Astrocyte (in vitro differentiated cells and primary cell): ENCODE data around the gene ZAP70. TPM values are rescaled to one million over a fixed set of nuclear protein-coding genes. Genes with fewer than 3 reads are reported as not detected.

ENCODE experiments used
- DNase-seq: peaks from one replicate; pipeline ENCODE4 v3.0.0-alpha.2; 2010; ENCODE audit warnings: low read depth
- FAIRE-seq: peaks from 2 replicates; lab custom pipeline; 2011; peaks lifted over from hg19 to GRCh38; lab: Jason Lieb, UNC
- H2AFZ ChIP-seq: 2 replicates; pipeline ENCODE4 v1.6.0; 2012; ENCODE audit warnings: low read depth, low read length, inconsistent platforms
- H3K27ac ChIP-seq: 2 replicates; pipeline ENCODE4 v1.5.1; 2011; ENCODE audit warnings: low read depth, low read length, inconsistent platforms
- H3K27me3 ChIP-seq: 2 replicates; pipeline ENCODE4 v1.6.0; 2011; ENCODE audit warnings: low read length, inconsistent platforms; ENCODE audit not compliant: insufficient read depth
- H3K36me3 ChIP-seq: 2 replicates; pipeline ENCODE4 v1.5.1; 2011; ENCODE audit warnings: low read length, inconsistent platforms; ENCODE audit not compliant: insufficient read depth
- H3K4me1 ChIP-seq: 2 replicates; pipeline ENCODE4 v1.5.1; 2011; ENCODE audit warnings: low read length, inconsistent platforms; ENCODE audit not compliant: insufficient read depth
- H3K4me2 ChIP-seq: 2 replicates; pipeline ENCODE4 v1.6.0; 2012; ENCODE audit warnings: low read length, inconsistent platforms
- H3K4me3 ChIP-seq: 2 replicates; pipeline ENCODE4 v1.5.1; 2011; ENCODE audit warnings: low read depth, mild to moderate bottlenecking, low read length, inconsistent platforms; ENCODE audit not compliant: insufficient read depth
- H3K79me2 ChIP-seq: 2 replicates; pipeline ENCODE4 v1.6.0; 2012; ENCODE audit warnings: mild to moderate bottlenecking, low read length, inconsistent platforms; ENCODE audit not compliant: insufficient read depth
- H3K9ac ChIP-seq: 2 replicates; pipeline ENCODE4 v1.6.0; 2012; ENCODE audit warnings: mild to moderate bottlenecking, low read length, inconsistent platforms
- H3K9me3 ChIP-seq: 2 replicates; pipeline ENCODE4 v1.5.1; 2012; ENCODE audit warnings: low read depth, mild to moderate bottlenecking, low read length, inconsistent platforms; ENCODE audit not compliant: insufficient read depth
- H4K20me1 ChIP-seq: 2 replicates; pipeline ENCODE4 v1.6.0; 2012; ENCODE audit warnings: low read length, inconsistent platforms; ENCODE audit not compliant: insufficient read depth
- H3K27ac Mint-ChIP-seq: one replicate; pipeline ENCODE4 v1.8.0; 2021; ENCODE audit warnings: mild to moderate bottlenecking, mixed read lengths; ENCODE audit not compliant: unreplicated experiment
- H3K27me3 Mint-ChIP-seq: one replicate; pipeline ENCODE4 v1.8.0; 2021; ENCODE audit warnings: low read depth, mixed read lengths; ENCODE audit not compliant: unreplicated experiment
- H3K36me3 Mint-ChIP-seq: one replicate; pipeline ENCODE4 v1.8.0; 2021; ENCODE audit warnings: low read depth, mixed read lengths; ENCODE audit not compliant: unreplicated experiment
- H3K4me1 Mint-ChIP-seq: one replicate; pipeline ENCODE4 v1.8.0; 2021; ENCODE audit warnings: low read depth, mixed read lengths; ENCODE audit not compliant: unreplicated experiment
- H3K4me3 Mint-ChIP-seq: one replicate; pipeline ENCODE4 v1.8.0; 2021; ENCODE audit warnings: mild to moderate bottlenecking, moderate library complexity, mixed read lengths; ENCODE audit not compliant: unreplicated experiment
- H3K9me3 Mint-ChIP-seq: one replicate; pipeline ENCODE4 v1.8.0; 2021; ENCODE audit warnings: mild to moderate bottlenecking, mixed read lengths; ENCODE audit not compliant: unreplicated experiment
- CTCF ChIP-seq: IDR thresholded peaks from 2 replicates; pipeline ENCODE4 v1.5.1; 2011; ENCODE audit warnings: low read depth, mild to moderate bottlenecking, inconsistent platforms, low read length, moderate library complexity; ENCODE audit not compliant: insufficient read depth
- EZH2 ChIP-seq: IDR thresholded peaks from 2 replicates; pipeline ENCODE4 v1.6.1; 2012; ENCODE audit warnings: mild to moderate bottlenecking, low read length, inconsistent platforms; ENCODE audit not compliant: insufficient read depth
- total RNA-seq: library from RNA; stranded (reverse); gene quantifications from 2 replicates; pipeline ENCODE4 v1.2.1, GENCODE V29; 2021

ZAP70 gene
- total RNA-seq, 1 donor from 2014 or later = 0.73 TPM

- H3K79me2 ChIP-seq = no peaks in the 10 kb centered on the region
- no peak overlapping the region for H3K27ac ChIP-seq
- no peak for FAIRE-seq
- no peaks in the 10 kb centered on the region for H4K20me1 ChIP-seq
- peaks cover 6% of the 10 kb centered on the region for H3K9me3 ChIP-seq
- Mint-ChIP-seq H3K4me1 (no peaks in the 10 kb centered on the region), H3K9me3 (peaks cover 21% of the 10 kb centered on the region), H3K36me3 (peaks cover 2% of the 10 kb centered on the region), H3K27ac (no peak overlapping the region), H3K27me3 (peaks cover 20% of the 10 kb centered on the region), H3K4me3 (no peak overlapping the region)
- H3K36me3 ChIP-seq = no peaks in the 10 kb centered on the region
- no peak for TF ChIP-seq CTCF
- no peak overlapping the region for H3K4me2 ChIP-seq
- H3K4me1 ChIP-seq = no peaks in the 10 kb centered on the region
- H3K9ac ChIP-seq = no peak overlapping the region
- no peak overlapping the region for H3K4me3 ChIP-seq
- H3K27me3 ChIP-seq = no peaks in the 10 kb centered on the region
- DNase-seq = no peak
- no peak overlapping the region for H2AFZ ChIP-seq
These were observed 21.0 kb downstream of the ZAP70 start for GRCh38 chr2:97734061-97735051.

DNA sequence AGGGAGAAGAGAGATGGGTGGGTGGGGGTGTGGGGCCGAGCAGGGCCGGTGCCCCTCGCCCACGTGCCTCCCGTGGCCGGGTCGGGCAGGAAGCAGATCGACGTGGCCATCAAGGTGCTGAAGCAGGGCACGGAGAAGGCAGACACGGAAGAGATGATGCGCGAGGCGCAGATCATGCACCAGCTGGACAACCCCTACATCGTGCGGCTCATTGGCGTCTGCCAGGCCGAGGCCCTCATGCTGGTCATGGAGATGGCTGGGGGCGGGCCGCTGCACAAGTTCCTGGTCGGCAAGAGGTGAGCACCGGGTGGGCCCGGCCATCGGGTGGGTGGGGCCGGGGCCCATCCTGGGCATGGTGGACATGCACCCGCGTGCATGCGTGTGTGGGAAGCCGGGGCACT, 21.8 kb downstream of the ZAP70 start:
- no peak overlapping the region for H3K9ac ChIP-seq
- H3K27ac ChIP-seq = no peak overlapping the region
- TF ChIP-seq EZH2 (no peak), CTCF (no peak)
- no peak overlapping the region for H2AFZ ChIP-seq
- no peak overlapping the region for H3K4me3 ChIP-seq
- H3K27me3 ChIP-seq = no peaks in the 10 kb centered on the region
- H3K27me3 Mint-ChIP-seq = peaks cover 20% of the 10 kb centered on the region
- no peak overlapping the region for H3K4me3 Mint-ChIP-seq
- H3K4me1 ChIP-seq = no peaks in the 10 kb centered on the region
- FAIRE-seq (no peak), DNase-seq (no peak)
- no peaks in the 10 kb centered on the region for H3K79me2 ChIP-seq
- H3K36me3 ChIP-seq = no peaks in the 10 kb centered on the region
- no peaks in the 10 kb centered on the region for H3K4me1 Mint-ChIP-seq
- peaks cover 3% of the 10 kb centered on the region for H3K9me3 ChIP-seq
- H3K36me3 Mint-ChIP-seq = peaks cover 1% of the 10 kb centered on the region
- no peaks in the 10 kb centered on the region for H4K20me1 ChIP-seq
- H3K27ac Mint-ChIP-seq = no peak overlapping the region
- H3K9me3 Mint-ChIP-seq = peaks cover 16% of the 10 kb centered on the region
- no peak overlapping the region for H3K4me2 ChIP-seq

- H3K4me1 Mint-ChIP-seq = no peaks in the 10 kb centered on the region
- Histone ChIP-seq H2AFZ (no peak overlapping the region), H3K4me1 (no peaks in the 10 kb centered on the region), H3K27me3 (no peaks in the 10 kb centered on the region), H3K4me3 (no peak overlapping the region), H4K20me1 (no peaks in the 10 kb centered on the region), H3K27ac (no peak overlapping the region), H3K36me3 (no peaks in the 10 kb centered on the region), H3K9me3 (no peaks in the 10 kb centered on the region), H3K9ac (no peak overlapping the region), H3K79me2 (no peaks in the 10 kb centered on the region), H3K4me2 (no peak overlapping the region)
- H3K27me3 Mint-ChIP-seq = peaks cover 20% of the 10 kb centered on the region
- no peak for FAIRE-seq
- H3K36me3 Mint-ChIP-seq = no peaks in the 10 kb centered on the region
- peaks cover 11% of the 10 kb centered on the region for H3K9me3 Mint-ChIP-seq
- DNase-seq = no peak
- no peak overlapping the region for H3K4me3 Mint-ChIP-seq
- no peak for TF ChIP-seq EZH2
- TF ChIP-seq CTCF = no peak
- H3K27ac Mint-ChIP-seq = no peak overlapping the region
These were observed 22.8 kb downstream of the ZAP70 start for GRCh38 chr2:97736185-97736584.
